Transverse colon (tissue), 4 donors: ENCODE data around the gene PLAU. TPM values are rescaled to one million over a fixed set of nuclear protein-coding genes. Genes with fewer than 3 reads are reported as not detected.
A peak's percentile ranks its signal among the peaks of the same experiment; 100 is the strongest.

Experiments used
- DNase-seq: peaks from one replicate; pipeline ENCODE4 v3.0.0-alpha.2; 2019
- H3K27ac ChIP-seq, 4 donors: fragments of 200-600 bp; sonication (generic); 2 replicates each; pipeline ENCODE4 v1.5.1; 2016 to 2018; ENCODE audit warnings: inconsistent platforms in 4 of 4
- H3K27me3 ChIP-seq: fragments of 200-600 bp; sonication (generic); 2 replicates; pipeline ENCODE4 v1.5.1; 2017; ENCODE audit warnings: inconsistent platforms
- H3K36me3 ChIP-seq, 4 donors: fragments of 200-600 bp; sonication (generic); 2 replicates each; pipeline ENCODE4 v1.5.1; 2017 to 2019; ENCODE audit warnings: inconsistent platforms in 4 of 4
- H3K4me1 ChIP-seq, 4 donors: fragments of 200-600 bp; sonication (generic); 2 replicates each; pipeline ENCODE4 v1.5.1; 2017 to 2020; ENCODE audit warnings: inconsistent platforms in 4 of 4
- H3K4me3 ChIP-seq, 4 donors: fragments of 200-600 bp; sonication (generic); 1 replicate in 1 of 4; 2 replicates in 3 of 4; pipeline versions ENCODE4 v1.5.1 to v1.6.1; 2017 to 2019; ENCODE audit warnings: inconsistent platforms in 4 of 4
- H3K9me3 ChIP-seq, 2 donors: fragments of 200-600 bp; sonication (generic); 2 replicates each; pipeline ENCODE4 v1.5.1; 2017 to 2019; ENCODE audit warnings: inconsistent platforms in 2 of 2
- CTCF ChIP-seq, 5 experiments: fragments of 200-600 bp in 3 of 5; fragments of 450-650 bp in 2 of 5; sonication (generic) in 3 of 5; IDR thresholded peaks; 1 replicate in 2 of 5; 2 replicates in 3 of 5; pipeline ENCODE4 v1.5.1; 2016 to 2017; ENCODE audit warnings: antibody characterized with exemption in 5 of 5, inconsistent platforms in 3 of 5, mild to moderate bottlenecking in 2 of 5, moderate library complexity in 1 of 5
- EP300 ChIP-seq: sonication (generic); formaldehyde crosslinking; IDR thresholded peaks from one replicate; pipeline ENCODE4 v1.6.1; 2017; ENCODE audit warnings: antibody characterized with exemption, low read depth
- POLR2A ChIP-seq: fragments of 450-650 bp; IDR thresholded peaks from one replicate; pipeline ENCODE4 v1.6.1; 2016; ENCODE audit warnings: antibody characterized with exemption, mild to moderate bottlenecking, moderate library complexity
- POLR2AphosphoS5 ChIP-seq, 3 donors: sonication (generic); formaldehyde crosslinking; IDR thresholded peaks; one replicate each; pipeline ENCODE4 v1.6.1; 2016; ENCODE audit warnings: antibody characterized with exemption in 3 of 3
- WGBS, 2 donors: methylation state at CpG; one replicate each; pipeline ENCODE4 v1.1.5; 2018; ENCODE audit warnings: low coverage in 1 of 2; 5-methylcytosine and 5-hydroxymethylcytosine counted together
- in situ Hi-C, 4 donors: fragments of 200-750 bp; cut with MboI; loops; one replicate each; pipeline versions ENCODE4 v1.15.0 to v1.15.1; 2017; ENCODE audit warnings: low sequenced_read_pairs in 3 of 4, low pct_ligation_motif_present in 1 of 4, low pct_unique_long_range_greater_than_20kb in 1 of 4
- intact Hi-C: fragments of 100-400 bp; cut with DNase I; formaldehyde crosslinking; loops from one replicate; pipeline ENCODE4 v1.15.1; 2023; ENCODE audit warnings: low total_unique reads
- total RNA-seq, 4 donors: library from RNA; depleted of rRNA; stranded (reverse); fragments of >200 nt; gene quantifications; one replicate each; pipeline ENCODE4 v1.1.0, GENCODE V29; 2016

Gene PLAU
- 1 to 10 TPM in 3 of 4 donors, under 1 TPM in 1; 0.75 to 8.0 (median 2.3) TPM for total RNA-seq

GRCh38 chr10:73910764-73911552 is at the start of gene PLAU:
TSS of gene PLAU (plus strand) at chr10:73911132. CDS start at chr10:73911556, 424 bp downstream.
- TF ChIP-seq POLR2A (peak; percentile 8), EP300 (no peak)
- H3K4me3 ChIP-seq, result peak within 1 kb of the TSS; percentile 48 to 71 (median 58)
- no peaks in the 10 kb centered on the region for H3K9me3 ChIP-seq
- intact Hi-C loops, result no loop called here
- peak within 1 kb of the TSS; percentile 61 to 82 (median 76) for H3K27ac ChIP-seq
- no peaks in the 10 kb centered on the region for H3K36me3 ChIP-seq
- peak; percentile 44 for DNase-seq
- in situ Hi-C loops, result no loop called here
- H3K27me3 ChIP-seq, result peaks cover 15% of the 10 kb centered on the region
- H3K4me1 ChIP-seq, result peaks cover 6 to 67% (median 45%) of the 10 kb centered on the region in 4 donors
- WGBS, 2 donors, result 0% methylated on average over 62 of the region's 74 CpGs; no CpG with 5 or more reads in 1 of the 2 donors

GRCh38 chr10:73862011-73862410 is 48.9 kb upstream of the PLAU start:
- Histone ChIP-seq H3K36me3 (peaks cover 0 to 13% (median 6%) of the 10 kb centered on the region in 4 donors), H3K27ac (peak overlapping the region in 1 of 4 donors; percentile 38)

GRCh38 chr10:73863039-73863817 is 47.7 kb upstream of the PLAU start:
- in situ Hi-C loops, result no loop called here
- Histone ChIP-seq H3K27ac (peak overlapping the region in 2 of 4 donors; percentile 1 to 7), H3K36me3 (peaks cover 0 to 13% (median 6%) of the 10 kb centered on the region in 4 donors), H3K4me3 (no peak overlapping the region), H3K9me3 (no peaks in the 10 kb centered on the region), H3K27me3 (no peaks in the 10 kb centered on the region), H3K4me1 (peaks cover 37 to 81% (median 42%) of the 10 kb centered on the region in 4 donors)
- TF ChIP-seq EP300, result no peak
- no peak for TF ChIP-seq POLR2AphosphoS5 (IDR thresholded peaks at IDR 0.05)
- TF ChIP-seq POLR2A, result no peak
- TF ChIP-seq CTCF (IDR thresholded peaks at IDR 0.05), result no peak
- no peak for DNase-seq
- 81% methylated on average over 5 of the region's 5 CpGs; no CpG with 5 or more reads in 1 of the 2 donors for WGBS, 2 donors
- intact Hi-C loops, result no loop called here

More at GRCh38 chr10:73862011-73862410, 48.9 kb upstream of the PLAU start:
- Histone ChIP-seq H3K9me3 (no peaks in the 10 kb centered on the region), H3K27me3 (no peaks in the 10 kb centered on the region), H3K4me1 (peaks cover 30 to 81% (median 37%) of the 10 kb centered on the region in 4 donors), H3K4me3 (no peak overlapping the region)
- intact Hi-C loops, result no loop called here
- in situ Hi-C loops, result no loop called here
- TF ChIP-seq POLR2AphosphoS5 (IDR thresholded peaks at IDR 0.05), result no peak
- no peak for TF ChIP-seq CTCF (IDR thresholded peaks at IDR 0.05)
- TF ChIP-seq POLR2A, result no peak
- TF ChIP-seq EP300, result no peak
- 74 to 85% methylated on average over 5 to 8 of the region's 8 CpGs for WGBS, 2 donors
- DNase-seq, result no peak

GRCh38 chr10:73864229-73864628 is 46.7 kb upstream of the PLAU start:
- in situ Hi-C loops, result no loop called here

More at GRCh38 chr10:73864229-73864628, 46.7 kb upstream of the PLAU start:
- Histone ChIP-seq H3K4me3 (no peak overlapping the region), H3K36me3 (peaks cover 0 to 13% (median 6%) of the 10 kb centered on the region in 4 donors), H3K9me3 (no peaks in the 10 kb centered on the region), H3K4me1 (peaks cover 34 to 78% (median 43%) of the 10 kb centered on the region in 4 donors), H3K27me3 (no peaks in the 10 kb centered on the region), H3K27ac (no peak overlapping the region)
- intact Hi-C loops, result no loop called here
- no peak for TF ChIP-seq EP300
- no peak for TF ChIP-seq POLR2AphosphoS5 (IDR thresholded peaks at IDR 0.05)
- TF ChIP-seq POLR2A, result no peak
- no peak for TF ChIP-seq CTCF (IDR thresholded peaks at IDR 0.05)
- WGBS, 2 donors, result 93 to 97% methylated on average over 4 of the region's 4 CpGs
- no peak for DNase-seq
